Activated T-cell treated with anti-CD3 and anti-CD28 coated beads for 1 hour (primary cell): Measurements from ENCODE around the gene COL23A1.

Experiments used
- DNase-seq: peaks from one replicate; pipeline ENCODE4 v3.0.0-alpha.2; 2020; ENCODE audit warnings: low read depth

COL23A1 gene

GRCh38 chr5:178434016-178434761, 156.0 kb downstream of the COL23A1 start:
- DNase-seq, result no peak

DNA sequence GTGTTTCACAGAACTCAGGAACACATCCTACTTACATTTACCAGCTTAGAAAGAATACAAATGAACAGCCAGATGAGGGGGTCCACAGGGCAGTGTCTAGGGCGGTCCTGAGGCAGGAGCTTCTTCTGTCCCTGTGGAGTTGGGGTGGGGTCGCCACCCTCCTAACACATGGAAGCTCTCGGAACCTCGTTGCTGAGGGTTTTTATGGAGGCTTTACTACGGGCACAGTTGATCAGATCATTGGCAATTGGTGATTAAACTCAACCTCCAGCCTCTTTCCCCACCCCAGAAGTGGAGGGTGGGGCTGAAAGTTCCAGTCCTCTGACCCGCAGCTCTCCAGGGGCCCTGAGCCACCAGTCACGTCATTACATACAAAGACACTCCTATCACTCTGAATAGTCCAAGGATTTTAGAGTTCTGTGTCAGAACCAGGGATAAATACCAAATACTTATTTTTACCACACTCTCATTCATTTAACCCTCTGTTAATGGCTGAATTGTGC, 156.9 kb downstream of the COL23A1 start:
- DNase-seq, result no peak

DNA sequence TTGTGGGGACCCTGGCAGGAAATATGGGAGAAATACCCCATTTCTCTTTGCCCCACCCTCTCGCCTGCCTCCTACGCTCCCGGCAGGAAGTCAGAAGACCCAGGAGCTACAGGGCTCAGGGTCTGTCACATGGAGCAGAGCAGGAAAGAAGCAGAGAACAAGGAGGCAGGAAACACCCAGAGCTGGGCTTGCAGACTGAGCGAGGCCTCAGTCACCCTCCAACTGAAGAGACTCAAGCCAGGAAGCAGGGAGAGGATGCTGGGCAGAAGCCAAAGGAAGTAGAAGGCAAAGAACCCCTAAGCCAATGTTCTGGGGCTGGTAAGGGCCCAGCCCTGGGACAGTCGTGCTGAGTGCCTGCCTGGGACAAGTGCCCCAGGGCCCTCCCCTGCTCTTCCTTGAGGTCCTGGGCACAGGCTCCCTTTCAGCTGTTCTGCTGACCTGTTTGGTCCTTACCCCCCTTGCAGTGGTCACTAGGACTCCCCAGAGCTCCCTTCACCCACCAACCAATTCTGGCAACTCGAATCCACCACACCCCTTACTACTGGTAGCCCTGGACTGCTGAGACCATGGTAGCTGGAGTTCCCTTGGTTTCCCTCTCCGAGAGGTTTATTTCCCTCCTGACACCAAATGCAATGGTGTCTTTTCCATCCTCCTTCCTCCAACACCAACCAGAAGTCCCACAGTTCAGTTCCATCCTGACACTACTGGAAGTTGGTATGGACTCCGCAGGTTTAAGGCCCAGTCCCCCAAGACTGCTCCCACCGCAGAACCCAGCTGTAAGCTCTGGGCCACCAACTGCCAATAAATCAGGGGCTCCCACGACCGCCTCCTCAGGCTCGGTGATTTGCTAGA, 157.5 kb downstream of the COL23A1 start:
- DNase-seq, result no peak

DNA sequence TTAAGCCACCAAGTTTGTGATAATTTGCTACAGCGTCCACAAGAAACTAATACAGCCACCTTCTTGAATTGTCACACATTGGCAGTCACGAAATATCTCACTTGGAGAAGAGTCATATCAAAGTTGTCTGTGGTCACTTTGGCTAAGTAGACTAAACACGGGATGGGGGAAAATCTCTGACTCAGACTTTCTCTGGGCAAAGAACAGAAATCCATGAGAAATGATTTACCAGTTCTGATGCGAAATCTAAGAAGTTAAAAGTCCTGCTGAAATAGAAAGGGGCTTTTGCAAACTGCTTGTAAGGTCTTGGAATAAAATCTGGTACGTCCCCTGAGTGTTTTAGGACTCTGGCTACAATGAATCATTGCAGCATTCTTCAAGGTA, 158.4 kb downstream of the COL23A1 start:
- no peak for DNase-seq

- no peak for DNase-seq
These were observed 159.0 kb downstream of the COL23A1 start for GRCh38 chr5:178431063-178431781.

- no peak for DNase-seq
These were observed 159.8 kb downstream of the COL23A1 start for GRCh38 chr5:178430186-178431062.

DNA sequence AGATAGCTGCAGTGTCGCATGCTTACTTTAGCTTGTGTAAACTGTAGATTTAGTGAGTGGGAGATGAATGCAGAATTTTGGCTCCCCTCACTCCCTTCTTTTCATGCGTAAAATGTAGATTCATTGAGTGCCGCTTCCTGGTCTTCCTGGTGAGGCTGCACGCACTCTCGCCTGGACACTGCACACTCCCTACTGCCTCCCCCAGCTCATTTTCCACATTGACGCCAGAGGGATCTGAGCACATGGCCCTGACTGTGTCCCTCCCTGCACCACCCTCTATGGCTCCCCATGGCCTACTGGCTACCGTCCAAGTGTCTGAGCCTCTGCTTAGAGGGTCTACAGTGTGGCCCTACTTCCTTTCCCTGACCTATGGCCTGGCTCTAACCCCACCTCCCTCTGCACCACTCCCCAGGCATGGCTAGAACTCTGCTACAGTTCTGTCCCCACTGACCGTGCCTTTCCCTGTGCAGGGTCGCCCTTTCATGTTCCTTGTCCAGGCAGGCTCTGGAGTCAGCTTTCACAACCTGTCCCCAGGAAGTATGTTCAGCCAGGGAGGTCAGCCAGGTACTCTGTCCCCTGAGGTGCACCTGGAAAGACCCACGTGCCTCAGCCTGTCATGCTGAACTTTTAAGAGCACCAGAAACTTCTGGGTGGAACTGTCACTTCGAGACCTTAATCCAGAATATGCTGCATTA, 160.6 kb downstream of the COL23A1 start:
- DNase-seq, result no peak

- DNase-seq, result no peak
These were observed 161.1 kb downstream of the COL23A1 start for GRCh38 chr5:178429156-178429468.

GRCh38 chr5:178428341-178429155, 161.6 kb downstream of the COL23A1 start:
- no peak for DNase-seq

DNA sequence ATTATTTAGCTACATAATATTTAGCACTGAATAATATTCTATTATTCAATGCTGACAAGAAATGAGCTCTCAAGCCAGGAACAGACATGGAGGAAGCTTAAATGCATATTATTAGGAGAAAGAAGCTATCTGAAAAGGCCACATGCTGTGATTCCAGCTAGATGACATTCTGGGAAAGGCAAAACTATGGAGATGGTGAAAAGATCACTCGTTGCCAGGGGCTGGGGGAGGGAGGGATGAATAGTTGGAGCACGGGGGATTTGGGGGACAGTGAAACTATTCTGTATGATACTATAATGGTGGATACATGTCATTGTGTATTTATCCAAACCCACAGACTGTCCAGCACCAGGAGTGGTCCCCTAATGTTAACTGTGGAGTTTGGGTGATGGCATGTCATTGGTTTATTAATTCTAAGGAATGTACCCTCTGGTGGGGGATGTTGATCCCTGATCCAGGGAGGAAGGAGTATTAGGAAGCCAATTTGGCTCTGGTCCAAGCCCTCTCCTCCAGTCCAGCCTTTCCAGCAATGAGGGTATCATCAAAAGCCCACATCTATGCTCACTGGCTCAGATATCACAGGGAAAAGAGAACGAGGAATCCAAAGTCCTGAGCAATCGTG, 162.5 kb downstream of the COL23A1 start:
- DNase-seq, result no peak

DNA sequence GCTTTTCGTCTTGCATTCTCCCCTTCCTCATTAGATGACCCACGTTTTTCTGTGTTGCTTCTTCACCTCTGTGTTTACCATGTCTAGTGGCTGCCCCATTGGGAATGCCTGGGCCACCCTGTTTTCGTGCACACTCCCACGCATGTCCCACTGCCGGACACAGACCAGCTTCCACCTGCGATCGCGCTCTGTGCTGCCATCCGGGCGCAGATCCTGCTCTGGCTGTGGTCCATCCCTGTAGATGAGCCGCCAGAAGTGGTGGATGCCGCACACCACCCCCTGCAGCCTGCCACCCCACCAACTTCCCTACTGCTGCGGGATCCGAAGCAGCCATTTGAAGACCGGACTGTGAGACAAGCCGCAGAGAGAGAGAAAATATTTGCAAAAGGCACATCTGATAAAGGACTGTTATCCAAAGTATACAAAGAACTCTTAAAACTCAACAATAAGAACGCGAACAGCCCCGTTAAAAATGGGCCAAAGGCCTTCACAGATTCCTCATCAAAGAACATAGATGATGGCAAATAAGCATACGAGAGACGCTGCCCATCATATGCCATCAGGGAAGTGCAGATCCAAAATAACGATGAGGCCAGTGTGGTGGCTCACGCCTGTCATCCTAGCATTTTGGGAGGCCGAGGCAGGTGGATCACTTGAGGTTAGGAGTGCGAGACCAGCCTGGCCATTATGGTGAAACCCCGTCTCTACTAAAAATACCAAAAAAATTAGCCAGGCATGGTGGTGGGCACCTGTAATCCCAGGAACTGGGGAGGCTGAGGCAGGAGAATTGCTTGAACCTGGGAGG, 163.7 kb downstream of the COL23A1 start:
- DNase-seq, result no peak

DNA sequence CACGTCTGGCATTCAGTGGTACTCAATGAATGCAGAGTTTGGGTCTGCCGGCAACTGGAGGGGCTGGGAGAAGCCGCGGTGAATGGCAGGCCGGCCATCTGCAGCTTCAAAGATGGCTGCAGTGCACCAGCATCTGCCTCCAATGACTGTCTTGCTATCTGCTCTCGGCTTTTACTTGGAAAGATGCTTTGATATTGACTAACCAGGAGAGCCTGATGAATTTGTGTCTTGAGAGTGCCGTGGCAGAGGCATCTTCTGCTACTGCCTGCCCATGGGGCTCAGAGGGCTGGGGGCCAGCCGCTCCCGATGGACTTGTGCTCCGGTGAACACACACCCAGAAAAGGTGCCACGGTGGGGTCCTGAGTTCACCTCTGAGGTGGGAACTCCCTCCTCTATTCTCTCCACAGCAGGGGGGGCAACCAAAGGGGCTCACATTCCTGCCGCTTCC, 164.5 kb downstream of the COL23A1 start:
- DNase-seq, result no peak

GRCh38 chr5:178424810-178425177, 165.4 kb downstream of the COL23A1 start:
- no peak for DNase-seq

DNA sequence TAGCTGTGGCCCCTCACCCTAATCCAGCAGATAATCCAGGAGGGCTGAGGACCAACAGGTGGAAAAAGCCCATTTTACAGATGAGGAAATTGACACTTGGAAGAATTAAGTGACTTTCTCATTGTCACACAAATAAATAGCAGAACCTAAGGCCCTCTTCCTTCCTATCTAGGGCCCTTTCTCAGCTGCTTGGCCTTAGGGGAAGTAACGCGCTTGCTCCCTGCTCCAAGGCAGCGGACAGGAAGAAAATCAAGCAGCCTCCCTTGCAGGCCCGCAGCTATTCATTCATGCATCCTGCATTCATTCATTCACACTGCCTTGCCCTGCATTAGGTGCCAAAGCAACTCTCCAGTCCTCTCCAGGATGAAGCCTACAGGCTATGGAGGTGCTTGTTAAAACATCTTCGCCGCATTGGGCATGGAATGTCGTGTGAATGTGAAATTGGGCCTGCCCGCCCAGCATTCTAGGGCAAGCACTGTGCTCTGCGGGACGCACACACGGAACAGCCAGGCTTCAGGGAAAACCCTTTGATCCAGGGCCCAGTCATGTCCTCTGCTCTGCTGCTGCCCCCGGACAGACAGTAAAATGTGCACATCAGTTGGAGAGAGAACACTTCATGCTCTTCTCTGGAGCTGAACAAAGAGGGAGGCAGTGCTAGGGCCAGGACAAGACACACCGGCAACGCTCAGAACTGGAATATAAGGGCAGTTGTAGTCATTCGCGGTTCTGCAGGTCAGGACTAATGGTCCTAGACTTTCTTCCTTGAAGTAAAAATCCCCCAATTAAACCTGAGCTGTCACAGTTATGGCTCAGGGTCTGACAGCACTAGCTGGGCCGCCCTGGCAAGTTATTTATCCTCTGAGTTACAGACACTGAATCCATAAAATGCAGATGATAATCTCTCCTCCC, 166.0 kb downstream of the COL23A1 start:
- DNase-seq, result no peak

DNA sequence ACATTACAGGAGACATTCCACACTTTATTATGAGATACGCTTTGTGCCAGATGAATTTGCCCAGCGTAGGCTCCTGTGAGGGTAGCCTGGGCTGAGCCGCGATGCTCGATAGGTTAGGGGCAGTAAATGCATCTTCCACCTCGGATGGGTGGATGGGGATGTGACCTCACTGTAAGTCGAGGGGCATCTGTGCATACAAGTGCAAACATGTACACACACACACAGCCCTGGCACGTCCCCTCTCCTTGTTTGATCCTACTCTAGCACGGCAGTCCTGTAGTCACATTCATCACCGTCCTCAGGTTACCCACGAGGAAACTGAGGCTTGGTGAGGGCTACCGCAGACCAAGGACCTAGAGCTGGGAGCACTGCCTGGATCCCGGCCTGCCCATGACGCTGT, 166.8 kb downstream of the COL23A1 start:
- DNase-seq, result no peak

GRCh38 chr5:178422400-178422775, 167.8 kb downstream of the COL23A1 start:
- DNase-seq, result no peak

DNA sequence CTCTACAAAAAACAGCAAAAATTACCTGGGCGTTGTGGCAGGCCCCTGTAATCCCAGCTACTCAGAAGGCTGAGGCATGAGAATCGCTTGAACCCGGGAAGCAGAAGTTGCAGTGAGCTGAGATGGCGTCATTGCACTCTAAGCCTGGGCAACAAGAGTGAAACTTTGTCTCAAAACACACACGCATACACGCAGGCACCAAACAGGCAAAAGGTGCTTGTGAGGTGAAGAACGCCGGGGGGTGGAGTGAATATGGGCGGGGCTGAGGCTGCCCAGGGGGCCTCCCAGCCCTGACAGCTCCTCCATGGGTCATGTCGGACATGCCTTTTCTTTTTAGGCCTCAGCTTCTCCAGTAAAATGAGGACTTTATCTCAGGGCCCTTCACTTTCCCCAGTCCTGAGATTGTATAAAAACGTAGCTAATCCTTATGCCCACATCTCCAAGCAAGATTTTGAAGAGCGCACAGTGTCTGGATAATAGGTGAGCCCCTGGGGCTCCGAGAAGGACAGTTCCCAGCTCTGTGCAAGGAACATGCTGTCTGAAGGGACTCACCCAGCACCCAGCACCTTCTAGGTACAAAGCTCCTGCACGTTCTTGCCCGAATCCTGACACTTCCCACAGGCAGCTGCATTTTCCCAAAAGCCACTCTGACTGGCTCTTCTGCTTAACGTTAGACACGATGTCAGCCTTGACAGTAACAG, 168.3 kb downstream of the COL23A1 start:
- DNase-seq, result no peak
